ENCODE data around the gene CTNND1.

DNA sequence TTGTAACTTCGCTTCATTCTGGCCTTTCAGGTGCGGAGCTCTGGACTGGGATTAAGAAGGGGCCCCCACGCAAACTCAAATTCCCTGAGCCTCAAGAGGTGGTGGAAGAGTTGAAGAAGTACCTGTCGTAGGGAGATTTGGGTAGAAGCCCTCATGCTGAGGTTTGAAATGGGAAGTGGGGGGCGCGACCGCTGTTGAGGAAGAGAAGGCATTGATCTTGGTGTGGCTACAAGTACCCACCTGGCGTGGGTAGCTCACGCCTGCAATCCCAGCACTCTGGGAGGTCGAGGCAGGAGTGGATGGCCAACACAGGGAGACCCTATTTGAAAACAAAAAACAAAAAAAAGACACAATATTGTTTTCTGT, 19.5 kb upstream of the CTNND1 start:
- TF ChIP-seq EP300 (IDR thresholded peaks at IDR 0.05), result no peak
- TF ChIP-seq, protein P1, sequence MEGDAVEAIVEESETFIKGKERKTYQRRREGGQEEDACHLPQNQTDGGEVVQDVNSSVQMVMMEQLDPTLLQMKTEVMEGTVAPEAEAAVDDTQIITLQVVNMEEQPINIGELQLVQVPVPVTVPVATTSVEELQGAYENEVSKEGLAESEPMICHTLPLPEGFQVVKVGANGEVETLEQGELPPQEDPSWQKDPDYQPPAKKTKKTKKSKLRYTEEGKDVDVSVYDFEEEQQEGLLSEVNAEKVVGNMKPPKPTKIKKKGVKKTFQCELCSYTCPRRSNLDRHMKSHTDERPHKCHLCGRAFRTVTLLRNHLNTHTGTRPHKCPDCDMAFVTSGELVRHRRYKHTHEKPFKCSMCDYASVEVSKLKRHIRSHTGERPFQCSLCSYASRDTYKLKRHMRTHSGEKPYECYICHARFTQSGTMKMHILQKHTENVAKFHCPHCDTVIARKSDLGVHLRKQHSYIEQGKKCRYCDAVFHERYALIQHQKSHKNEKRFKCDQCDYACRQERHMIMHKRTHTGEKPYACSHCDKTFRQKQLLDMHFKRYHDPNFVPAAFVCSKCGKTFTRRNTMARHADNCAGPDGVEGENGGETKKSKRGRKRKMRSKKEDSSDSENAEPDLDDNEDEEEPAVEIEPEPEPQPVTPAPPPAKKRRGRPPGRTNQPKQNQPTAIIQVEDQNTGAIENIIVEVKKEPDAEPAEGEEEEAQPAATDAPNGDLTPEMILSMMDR (IDR thresholded peaks at IDR 0.05), result no peak

Measured in sigmoid colon (tissue), 4 donors.